ENCODE results near the gene C1QA.

DNA sequence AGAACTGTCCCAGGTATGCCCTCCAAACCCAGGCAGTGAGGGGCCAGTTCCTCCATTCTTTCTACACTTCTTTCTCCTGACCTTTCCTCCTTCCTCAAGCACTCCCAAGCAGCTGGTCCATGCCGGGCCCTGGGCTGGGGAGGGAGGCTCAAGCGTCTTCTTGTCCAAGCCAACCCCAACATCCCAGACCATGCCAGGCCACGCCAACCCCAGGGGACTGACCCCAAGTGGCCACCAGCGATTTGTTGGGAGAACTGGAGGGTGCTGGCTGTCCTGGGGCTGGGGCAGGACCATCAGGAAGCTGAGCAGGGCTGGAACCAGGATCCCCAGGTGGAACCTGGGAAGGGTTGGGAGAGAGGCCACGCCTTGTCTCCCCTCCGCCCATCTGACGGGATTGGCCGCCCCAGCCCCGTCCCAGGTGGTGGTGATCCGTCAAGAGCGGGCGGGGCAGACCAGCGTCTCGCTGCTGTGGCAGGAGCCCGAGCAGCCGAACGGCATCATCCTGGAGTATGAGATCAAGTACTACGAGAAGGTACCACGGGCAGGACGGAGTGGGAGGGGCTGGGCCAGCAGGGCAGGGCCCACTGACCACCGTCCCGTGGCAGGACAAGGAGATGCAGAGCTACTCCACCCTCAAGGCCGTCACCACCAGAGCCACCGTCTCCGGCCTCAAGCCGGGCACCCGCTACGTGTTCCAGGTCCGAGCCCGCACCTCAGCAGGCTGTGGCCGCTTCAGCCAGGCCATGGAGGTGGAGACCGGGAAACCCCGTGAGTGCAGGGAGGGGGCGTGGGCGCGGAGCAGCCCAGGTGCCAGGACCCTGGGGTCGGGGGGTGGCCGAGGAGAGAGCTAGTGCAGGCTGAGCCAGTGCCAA is 43.3 kb upstream of the C1QA start:
- TF ChIP-seq, protein P1, sequence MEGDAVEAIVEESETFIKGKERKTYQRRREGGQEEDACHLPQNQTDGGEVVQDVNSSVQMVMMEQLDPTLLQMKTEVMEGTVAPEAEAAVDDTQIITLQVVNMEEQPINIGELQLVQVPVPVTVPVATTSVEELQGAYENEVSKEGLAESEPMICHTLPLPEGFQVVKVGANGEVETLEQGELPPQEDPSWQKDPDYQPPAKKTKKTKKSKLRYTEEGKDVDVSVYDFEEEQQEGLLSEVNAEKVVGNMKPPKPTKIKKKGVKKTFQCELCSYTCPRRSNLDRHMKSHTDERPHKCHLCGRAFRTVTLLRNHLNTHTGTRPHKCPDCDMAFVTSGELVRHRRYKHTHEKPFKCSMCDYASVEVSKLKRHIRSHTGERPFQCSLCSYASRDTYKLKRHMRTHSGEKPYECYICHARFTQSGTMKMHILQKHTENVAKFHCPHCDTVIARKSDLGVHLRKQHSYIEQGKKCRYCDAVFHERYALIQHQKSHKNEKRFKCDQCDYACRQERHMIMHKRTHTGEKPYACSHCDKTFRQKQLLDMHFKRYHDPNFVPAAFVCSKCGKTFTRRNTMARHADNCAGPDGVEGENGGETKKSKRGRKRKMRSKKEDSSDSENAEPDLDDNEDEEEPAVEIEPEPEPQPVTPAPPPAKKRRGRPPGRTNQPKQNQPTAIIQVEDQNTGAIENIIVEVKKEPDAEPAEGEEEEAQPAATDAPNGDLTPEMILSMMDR (IDR thresholded peaks at IDR 0.05): no peak
- no peak for TF ChIP-seq POLR2AphosphoS5 (IDR thresholded peaks at IDR 0.05)
